Tibial artery (tissue), 4 donors: ENCODE results near the gene EIF4B.
"Not testable (repeated sequence)": the region's sequence is repeated elsewhere in the genome, so short reads cannot be mapped to it uniquely, and the experiment has no call there.

Source experiments
- DNase-seq, 2 donors: peaks; one replicate each; pipeline ENCODE4 v3.0.0-alpha.2; 2019
- H3K27ac ChIP-seq, 2 donors: fragments of 200-600 bp; sonication (generic) in 1 of 2; 1 replicate in 1 of 2; 2 replicates in 1 of 2; pipeline ENCODE4 v1.5.1; 2018 to 2019; ENCODE audit warnings: mild to moderate bottlenecking in 1 of 2
- H3K27me3 ChIP-seq, 2 donors: fragments of 200-600 bp; sonication (generic) in 1 of 2; one replicate each; pipeline versions ENCODE4 v1.5.1 to v1.6.0; 2016 to 2019
- H3K36me3 ChIP-seq, 3 donors: fragments of 200-600 bp; sonication (generic) in 2 of 3; one replicate each; pipeline ENCODE4 v1.5.1; 2016 to 2019; ENCODE audit warnings: mild to moderate bottlenecking in 2 of 3
- H3K4me1 ChIP-seq, 4 donors: fragments of 200-600 bp; sonication (generic) in 2 of 4; 1 replicate in 3 of 4; 2 replicates in 1 of 4; pipeline ENCODE4 v1.5.1; 2016 to 2019
- H3K4me3 ChIP-seq, 2 donors: fragments of 200-600 bp; sonication (generic) in 1 of 2; 1 replicate in 1 of 2; 2 replicates in 1 of 2; pipeline ENCODE4 v1.5.1; 2018 to 2019; ENCODE audit warnings: mild to moderate bottlenecking in 2 of 2
- H3K9me3 ChIP-seq, 3 donors: fragments of 200-600 bp; sonication (generic) in 1 of 3; one replicate each; pipeline ENCODE4 v1.5.1; 2016 to 2019
- CTCF ChIP-seq, 2 experiments: fragments of 200-600 bp in 1 of 2; fragments of 450-650 bp in 1 of 2; IDR thresholded peaks; one replicate each; pipeline ENCODE4 v1.5.1; 2017 to 2019; ENCODE audit warnings: antibody characterized with exemption in 2 of 2, mild to moderate bottlenecking in 1 of 2, moderate library complexity in 1 of 2
- intact Hi-C: fragments of 100-400 bp; cut with DNase I; formaldehyde crosslinking; loops from one replicate; pipeline ENCODE4 v1.15.0; 2023; ENCODE audit warnings: low total_unique reads

The EIF4B gene

GRCh38 chr12:53004582-53004981, 1.7 kb upstream of the EIF4B start:
- H3K9me3 ChIP-seq, result no peaks in the 10 kb centered on the region
- H3K4me3 ChIP-seq, result no peak overlapping the region
- peaks cover 0 to 8% of the 10 kb centered on the region in 2 donors for H3K27me3 ChIP-seq
- no peaks in the 10 kb centered on the region for H3K36me3 ChIP-seq
- no peak for DNase-seq
- no peak for TF ChIP-seq CTCF (IDR thresholded peaks at IDR 0.05)
- intact Hi-C loops, result no loop called here
- no peak overlapping the region for H3K27ac ChIP-seq
- H3K4me1 ChIP-seq, result peaks cover 0 to 35% (median 28%) of the 10 kb centered on the region in 4 donors

GRCh38 chr12:53005215-53005985, 856 bp upstream of the EIF4B start:
- Histone ChIP-seq H3K27me3 (peaks cover 0 to 8% of the 10 kb centered on the region in 2 donors), H3K4me1 (peaks cover 0 to 43% (median 36%) of the 10 kb centered on the region in 4 donors), H3K9me3 (no peaks in the 10 kb centered on the region), H3K36me3 (no peaks in the 10 kb centered on the region), H3K4me3 (peak overlapping the region; percentile 82 to 87), H3K27ac (peak overlapping the region; percentile 67 to 91)
- TF ChIP-seq CTCF (IDR thresholded peaks at IDR 0.05), result no peak
- peak in 1 of 2 donors; percentile 32 for DNase-seq
- intact Hi-C loops, result no loop called here

GRCh38 chr12:53006810-53007309, 604 bp downstream of the EIF4B start:
- TF ChIP-seq CTCF (IDR thresholded peaks at IDR 0.05), result no peak
- Histone ChIP-seq H3K27ac (peak overlapping the region; percentile 91), H3K9me3 (no peaks in the 10 kb centered on the region), H3K4me3 (peak overlapping the region; percentile 82 to 87), H3K36me3 (peaks cover 0 to 7% (median 0%) of the 10 kb centered on the region in 3 donors), H3K4me1 (peaks cover 0 to 55% (median 39%) of the 10 kb centered on the region in 4 donors), H3K27me3 (no peaks in the 10 kb centered on the region)
- intact Hi-C loops, result no loop called here
- DNase-seq, result peak; percentile 63 to 82

- Histone ChIP-seq H3K4me3 (peak overlapping the region; percentile 82 to 87), H3K27me3 (no peaks in the 10 kb centered on the region), H3K4me1 (peaks cover 0 to 59% (median 39%) of the 10 kb centered on the region in 4 donors), H3K27ac (peak overlapping the region in 1 of 2 donors; percentile 91), H3K36me3 (peaks cover 0 to 7% (median 0%) of the 10 kb centered on the region in 3 donors), H3K9me3 (no peaks in the 10 kb centered on the region)
- intact Hi-C loops, result no loop called here
- no peak for TF ChIP-seq CTCF (IDR thresholded peaks at IDR 0.05)
- DNase-seq, result no peak
These were observed 1.1 kb downstream of the EIF4B start for GRCh38 chr12:53007343-53007742.

GRCh38 chr12:53008760-53009159, 2.5 kb downstream of the EIF4B start:
- DNase-seq, H3K4me3 ChIP-seq, H3K27ac ChIP-seq, H3K27me3 ChIP-seq, intact Hi-C loops, H3K9me3 ChIP-seq, H3K36me3 ChIP-seq: not testable (repeated sequence)
- peaks cover 0 to 59% (median 39%) of the 10 kb centered on the region in 4 donors for H3K4me1 ChIP-seq

GRCh38 chr12:53010955-53011354, 4.7 kb downstream of the EIF4B start:
- H3K36me3 ChIP-seq, result peaks cover 0 to 7% (median 0%) of the 10 kb centered on the region in 3 donors
- no peak for DNase-seq
- no peak for TF ChIP-seq CTCF (IDR thresholded peaks at IDR 0.05)
- no peak overlapping the region for H3K4me3 ChIP-seq
- intact Hi-C loops, result no loop called here
- no peaks in the 10 kb centered on the region for H3K27me3 ChIP-seq
- H3K9me3 ChIP-seq, result no peaks in the 10 kb centered on the region
- no peak overlapping the region for H3K27ac ChIP-seq
- peaks cover 0 to 61% (median 32%) of the 10 kb centered on the region in 4 donors for H3K4me1 ChIP-seq
